HG02840 (cell line): ENCODE data around the gene SERPINA9.
"Not testable (repeated sequence)": the region's sequence is repeated elsewhere in the genome, so short reads cannot be mapped to it uniquely, and the experiment has no call there.

Experiments
- ATAC-seq: cut with Tn5 transposase; IDR thresholded peaks from one replicate; pipeline ENCODE4 v1.9.1; 2021; ENCODE audit warnings: mild to moderate bottlenecking, moderate library complexity, moderate number of reproducible peaks; ENCODE audit not compliant: unreplicated experiment, low FRiP score

The SERPINA9 gene

DNA sequence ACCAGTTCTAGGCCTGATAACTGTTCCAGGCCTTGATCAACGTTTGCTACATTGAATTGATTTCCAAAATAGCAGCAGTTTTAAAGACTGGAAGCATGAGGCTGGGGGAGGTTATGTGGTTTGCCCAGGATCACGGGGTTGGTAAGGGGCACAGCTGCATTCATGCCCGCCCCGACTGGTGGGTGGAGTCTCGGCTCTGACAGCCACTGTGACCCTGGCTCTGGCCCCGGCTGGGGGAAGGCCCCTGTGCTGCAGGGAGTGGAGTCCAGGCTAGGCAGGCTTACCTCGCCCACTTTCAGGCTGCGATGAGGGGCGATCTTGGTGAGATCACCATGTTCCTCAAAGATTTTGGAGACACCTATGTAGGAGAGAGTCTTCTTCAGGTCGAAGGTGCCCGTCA is 13.3 kb upstream of the SERPINA9 start:
- no peak for ATAC-seq

DNA sequence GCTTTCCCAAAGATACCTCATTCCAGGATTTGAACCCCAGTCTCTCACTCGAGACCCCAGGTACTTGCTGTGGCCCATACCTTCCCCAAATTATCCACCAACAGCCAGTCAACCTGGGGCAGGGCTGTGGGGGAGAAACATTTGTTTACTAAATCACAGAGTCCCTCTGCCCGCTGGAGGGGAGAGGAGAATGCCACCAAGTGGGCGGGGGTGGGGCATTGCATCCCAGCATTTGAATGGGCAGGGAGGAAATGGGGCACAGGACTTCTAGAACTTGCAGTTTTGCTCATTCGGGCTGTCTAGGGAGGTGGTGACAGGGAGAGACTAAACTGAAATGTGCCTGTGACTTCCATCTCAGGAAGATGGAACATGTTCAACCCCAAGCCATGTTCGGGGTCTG is 10.9 kb upstream of the SERPINA9 start:
- ATAC-seq, result no peak

DNA sequence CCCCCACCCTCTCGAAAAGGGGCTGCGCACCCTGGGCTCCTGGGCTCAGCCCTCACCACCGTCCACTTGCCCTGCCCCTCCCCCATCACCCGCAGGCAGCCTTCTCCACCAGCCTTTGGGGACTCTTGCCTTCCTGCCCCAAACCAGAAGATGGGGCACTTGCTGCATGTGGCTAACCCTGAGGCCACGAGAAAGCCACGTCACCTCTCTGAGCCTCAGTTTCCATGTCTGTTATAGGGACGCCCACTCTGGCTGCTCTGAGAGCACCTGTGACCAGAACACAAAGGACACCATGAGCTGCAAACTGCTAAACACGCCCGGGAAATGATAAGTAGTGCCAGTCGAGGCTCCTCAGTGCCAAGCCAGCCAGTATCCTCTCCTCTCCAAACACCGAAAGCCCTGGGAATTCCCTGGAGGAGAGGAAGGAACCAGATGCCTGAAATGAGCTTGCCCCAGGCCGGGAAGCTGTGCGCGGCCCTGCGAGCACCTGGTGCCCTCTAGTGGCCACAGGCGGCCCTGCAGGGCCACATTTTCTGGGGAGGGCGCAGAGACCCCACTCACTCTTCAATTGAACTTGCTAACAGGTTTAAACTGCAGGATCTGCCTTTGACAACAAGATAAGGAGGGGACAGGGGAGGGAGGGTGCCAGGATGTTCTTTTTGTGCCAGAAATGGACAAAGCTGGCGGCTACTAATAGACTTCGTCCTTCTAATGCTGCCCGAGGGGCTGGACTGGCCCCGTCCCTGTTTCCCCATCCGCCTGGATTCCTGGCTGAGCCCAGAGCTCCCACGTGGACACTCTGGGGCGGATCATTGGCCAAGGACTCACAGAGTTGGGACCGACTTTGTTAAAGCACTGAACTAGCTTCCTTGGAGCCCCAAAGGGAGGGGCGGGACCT is 10.2 kb upstream of the SERPINA9 start:
- ATAC-seq, result no peak

DNA sequence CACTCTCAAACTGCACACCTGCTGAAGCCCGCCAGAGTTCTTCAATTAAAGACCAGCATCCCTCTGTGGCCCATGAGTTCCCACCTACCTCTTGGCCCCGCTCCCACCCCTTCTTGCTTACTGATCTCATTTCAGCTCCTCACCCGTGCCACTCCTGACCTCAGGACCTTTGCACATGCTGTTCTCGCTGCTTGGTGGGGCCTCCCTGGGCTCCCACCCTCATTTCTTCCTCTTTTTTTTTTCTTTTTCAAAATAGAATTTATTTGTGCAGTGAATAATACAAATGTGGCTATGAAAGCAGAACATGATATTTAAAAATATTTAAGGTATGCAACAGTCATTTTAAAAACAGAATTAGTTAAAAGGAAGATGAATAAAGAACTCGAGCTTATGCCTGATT is 8.5 kb upstream of the SERPINA9 start:
- no peak for ATAC-seq

DNA sequence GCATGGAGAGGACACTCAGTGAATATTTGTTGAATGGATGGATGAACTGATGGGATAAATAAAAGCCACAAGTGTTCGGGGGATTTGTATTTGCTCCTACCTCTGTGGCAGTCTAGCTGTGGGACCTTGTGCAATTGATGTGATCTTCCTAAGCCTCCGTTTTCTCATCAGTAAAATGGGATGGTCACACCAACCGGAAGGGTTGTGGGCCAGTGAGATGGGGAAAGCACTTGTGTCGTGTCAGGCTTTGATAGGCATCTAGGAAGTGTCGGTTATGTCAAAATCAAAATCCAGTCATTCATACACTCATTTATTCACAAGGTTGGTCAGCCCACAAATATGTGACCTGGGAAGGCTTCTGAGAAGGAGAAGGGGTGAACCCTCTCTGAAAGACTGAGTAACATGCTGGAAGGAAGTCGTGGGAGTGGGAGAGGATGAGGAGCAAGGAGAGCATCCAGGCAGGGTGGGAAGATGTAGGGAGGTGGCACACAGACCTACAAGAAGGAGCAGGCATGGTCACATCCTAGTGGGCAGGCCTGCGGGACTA is 7.8 kb upstream of the SERPINA9 start:
- no peak for ATAC-seq

DNA sequence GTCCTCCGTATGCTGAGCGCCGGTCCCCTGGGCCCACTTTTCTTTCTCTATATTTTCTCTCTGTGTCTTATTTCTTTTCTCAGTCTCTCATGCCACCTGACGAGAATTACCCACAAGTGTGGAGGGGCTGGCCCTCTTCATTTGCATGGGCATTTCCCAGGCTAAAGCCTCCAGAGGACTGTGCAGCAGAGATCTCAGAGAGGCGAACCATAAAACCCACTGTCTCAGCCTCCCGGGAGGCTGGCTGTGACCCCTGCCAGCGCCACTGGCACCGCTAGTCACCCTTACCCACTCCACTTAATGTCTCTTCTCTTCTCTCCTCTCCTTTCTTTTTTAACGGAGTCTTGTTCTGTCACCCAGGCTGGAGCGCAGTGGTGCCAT is 7.1 kb upstream of the SERPINA9 start:
- ATAC-seq, result no peak

DNA sequence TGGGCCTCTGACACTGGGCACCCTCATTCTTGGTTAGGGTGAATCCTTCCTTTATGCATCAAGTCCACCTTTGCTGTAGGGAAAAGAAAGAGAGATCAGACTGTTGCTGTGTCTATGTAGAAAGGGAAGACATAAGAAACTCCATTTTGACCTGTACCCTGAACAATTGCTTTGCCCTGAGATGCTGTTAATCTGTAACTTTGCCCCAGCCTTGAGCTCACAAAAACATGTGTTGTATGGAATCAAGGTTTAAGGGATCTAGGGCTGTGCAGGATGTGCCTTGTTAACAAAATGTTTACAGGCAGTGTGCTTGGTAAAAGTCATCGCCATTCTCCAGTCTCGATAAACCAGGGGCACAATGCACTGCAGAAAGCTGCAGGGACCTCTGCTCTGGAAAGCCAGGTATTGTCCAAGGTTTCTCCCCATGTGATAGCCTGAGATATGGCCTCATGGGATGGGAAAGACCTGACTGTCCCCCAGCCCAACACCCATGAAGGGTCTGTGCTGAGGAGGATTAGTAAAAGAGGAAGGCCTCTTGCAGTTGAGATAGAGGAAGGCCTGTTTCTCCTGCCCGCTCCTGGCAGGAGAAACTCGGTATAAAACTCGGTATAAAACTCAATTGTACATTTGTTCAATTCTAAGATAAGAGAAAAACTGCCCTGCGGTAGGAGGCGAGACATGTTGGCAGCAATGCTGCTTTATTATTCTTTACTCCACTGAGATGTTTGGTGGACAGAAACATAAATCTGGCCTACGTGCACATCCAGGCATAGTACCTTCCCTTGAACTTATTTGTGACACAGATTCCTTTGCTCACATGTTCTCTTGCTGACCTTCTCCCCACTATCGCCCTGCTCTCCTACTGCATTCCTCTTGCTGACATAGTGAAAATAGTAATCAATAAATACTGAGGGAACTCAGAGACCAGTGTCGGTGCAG is 6.4 kb upstream of the SERPINA9 start:
- ATAC-seq, result not testable (repeated sequence)

DNA sequence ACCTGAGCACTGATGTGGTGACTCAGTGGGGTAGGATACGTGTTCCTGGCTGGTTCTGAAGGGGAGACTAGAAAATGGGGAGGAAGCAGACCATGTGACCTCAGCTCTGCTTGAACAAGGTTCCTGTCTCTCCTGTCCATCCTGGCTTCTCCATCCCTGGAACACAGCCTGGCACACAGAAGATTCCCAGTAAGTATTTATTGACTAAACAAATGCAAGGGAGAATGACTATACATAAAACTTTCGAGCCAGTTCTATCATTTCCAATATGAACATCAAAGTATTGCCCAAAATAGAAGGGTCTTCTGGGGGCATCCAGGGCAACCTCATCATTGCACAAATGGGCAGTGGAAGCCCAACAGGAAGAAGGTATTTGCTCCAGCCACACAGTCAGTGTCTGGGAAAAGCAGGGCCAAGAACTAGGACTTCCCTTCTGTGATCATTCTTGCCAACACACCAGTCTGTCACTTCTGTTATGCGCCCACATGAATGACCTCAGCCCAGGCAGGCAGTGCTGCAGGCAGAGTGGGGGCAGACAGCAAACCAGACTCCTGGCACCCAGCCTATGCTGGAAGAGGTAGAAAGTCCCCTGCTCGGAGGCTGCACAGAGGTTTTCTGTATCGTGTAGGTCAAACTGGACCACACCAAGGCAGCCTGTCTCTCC is 5.6 kb upstream of the SERPINA9 start:
- ATAC-seq, result no peak

DNA sequence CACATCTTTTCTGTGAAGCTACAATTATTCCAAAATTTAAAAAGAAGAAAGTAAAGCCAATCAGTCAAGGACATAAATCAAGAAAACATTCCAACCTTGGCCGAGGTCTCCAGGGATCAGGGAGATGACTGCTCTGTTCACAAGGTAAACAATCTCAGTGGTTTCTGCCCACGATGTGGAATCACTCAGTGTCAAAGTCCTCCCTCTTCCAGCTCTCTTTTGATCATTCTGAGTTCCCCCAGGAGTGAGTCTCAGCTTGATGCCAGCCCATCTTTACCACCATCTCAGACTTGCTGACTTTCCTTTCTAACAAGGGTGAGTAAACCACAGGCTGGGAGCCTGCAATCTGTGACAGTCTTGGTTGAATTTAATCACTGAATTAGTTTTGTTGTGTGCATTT is 4.8 kb upstream of the SERPINA9 start:
- no peak for ATAC-seq

DNA sequence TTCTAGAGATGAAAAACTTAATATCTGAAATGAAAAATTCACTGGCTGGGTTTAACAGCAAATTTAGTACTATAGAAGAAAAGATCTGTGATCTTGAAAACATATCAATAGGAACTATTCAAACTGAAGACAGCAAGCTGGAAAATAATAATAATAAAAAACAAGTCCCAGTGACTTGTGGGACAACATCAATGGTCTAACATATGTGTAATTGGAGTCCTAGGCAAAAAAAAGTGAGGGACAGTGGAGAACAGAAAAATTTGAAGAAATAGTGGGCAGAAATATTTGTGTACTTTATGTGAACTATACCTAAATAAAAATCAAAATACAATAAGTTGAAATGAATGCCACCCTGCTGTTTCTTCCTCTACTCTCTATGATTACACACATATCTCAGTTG is 2.4 kb upstream of the SERPINA9 start:
- no peak for ATAC-seq

DNA sequence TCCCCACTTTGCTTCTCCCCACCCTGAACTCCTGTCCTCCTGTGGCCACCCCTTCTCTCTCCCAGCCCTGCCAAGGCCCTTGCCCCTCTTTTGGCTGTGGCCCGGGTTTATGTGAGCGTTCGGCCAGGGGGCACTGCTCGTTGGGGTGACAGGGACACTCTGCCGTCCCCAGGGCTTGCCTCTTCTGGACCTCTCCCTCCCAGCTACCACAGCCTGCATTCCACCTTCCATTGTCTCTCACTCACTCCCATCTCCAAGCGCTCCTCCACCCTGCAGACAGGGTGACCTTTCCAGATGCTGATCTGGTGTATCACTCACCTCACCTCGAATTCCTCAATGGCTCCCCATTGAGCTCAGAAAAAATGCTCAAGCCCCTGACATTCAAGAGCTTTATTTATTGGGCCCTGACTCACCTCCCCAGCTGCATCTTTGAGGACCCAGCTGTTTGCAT is 1.4 kb downstream of the SERPINA9 start:
- no peak for ATAC-seq

DNA sequence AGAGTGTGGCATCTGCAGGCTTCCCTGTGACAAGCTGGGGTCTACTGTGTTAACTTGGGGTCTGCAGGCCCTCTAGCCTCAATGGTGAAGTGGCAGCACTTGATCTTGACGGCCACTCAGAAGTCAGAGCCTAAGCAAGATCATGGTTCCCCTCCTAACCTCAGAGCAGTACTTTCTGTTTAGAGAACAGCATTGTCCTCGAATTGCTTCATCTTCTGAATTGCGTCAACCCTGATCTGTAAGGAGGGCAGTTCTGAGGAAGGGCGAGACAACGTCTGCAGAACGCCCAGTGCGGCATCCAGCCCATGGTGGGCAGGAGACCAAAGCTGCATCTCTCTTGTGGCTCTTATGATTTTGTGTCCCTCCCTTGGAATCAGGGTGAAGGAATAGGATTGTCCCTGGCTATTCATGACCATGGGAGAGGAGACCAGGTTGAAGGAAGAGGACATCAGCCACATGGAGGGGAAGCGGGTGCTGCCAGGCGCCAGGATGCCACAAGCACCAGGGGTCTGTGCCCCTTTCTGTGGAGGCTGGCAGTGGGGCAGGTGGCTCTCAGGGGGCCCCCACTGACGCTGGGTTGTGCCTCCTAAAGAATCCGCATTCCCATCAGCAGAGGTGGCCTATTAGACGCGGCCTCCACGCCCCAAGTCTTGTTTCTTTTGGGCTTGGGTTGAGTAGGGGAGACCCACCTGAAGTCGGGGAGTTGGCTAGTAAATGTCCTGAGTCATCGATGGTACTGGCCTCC is 2.2 kb downstream of the SERPINA9 start:
- no peak for ATAC-seq

DNA sequence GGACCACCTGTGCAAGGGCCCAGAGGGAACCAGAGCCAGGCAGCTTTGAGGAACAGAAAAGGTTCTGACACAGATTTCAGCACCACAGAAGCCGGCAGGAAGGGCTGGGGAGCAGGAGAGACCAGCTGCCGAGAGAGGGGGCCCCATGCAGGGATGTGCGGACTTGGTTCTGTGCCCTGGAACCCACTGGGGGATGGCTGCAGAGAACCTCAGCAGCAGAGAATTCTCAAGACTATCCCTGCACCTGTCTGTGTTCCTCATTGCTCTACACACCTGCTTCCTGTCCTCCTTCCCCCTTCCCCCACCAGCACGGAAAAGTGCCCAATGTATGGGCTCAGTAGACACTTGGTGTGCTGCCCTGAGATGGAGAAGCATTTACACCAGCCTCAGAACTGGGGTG is 3.2 kb downstream of the SERPINA9 start:
- no peak for ATAC-seq

DNA sequence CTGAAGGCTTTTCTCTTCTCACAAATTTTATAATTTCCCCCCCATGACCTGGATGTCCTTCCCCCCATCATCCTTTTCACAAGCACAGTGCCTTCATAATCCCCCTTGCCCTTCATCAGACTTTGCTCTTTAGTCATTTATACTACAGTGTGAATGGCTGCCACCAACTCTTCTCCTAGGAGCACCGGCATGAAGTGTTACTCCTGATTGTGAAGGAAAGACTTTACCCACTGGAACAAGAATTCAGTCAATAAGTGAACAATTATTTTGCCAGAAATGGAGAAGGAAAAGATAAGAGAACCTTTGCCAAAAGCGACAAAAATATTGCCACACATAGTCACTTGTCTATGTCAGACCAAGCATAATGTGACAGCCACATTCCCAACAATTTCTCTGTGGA is 5.0 kb downstream of the SERPINA9 start:
- no peak for ATAC-seq

DNA sequence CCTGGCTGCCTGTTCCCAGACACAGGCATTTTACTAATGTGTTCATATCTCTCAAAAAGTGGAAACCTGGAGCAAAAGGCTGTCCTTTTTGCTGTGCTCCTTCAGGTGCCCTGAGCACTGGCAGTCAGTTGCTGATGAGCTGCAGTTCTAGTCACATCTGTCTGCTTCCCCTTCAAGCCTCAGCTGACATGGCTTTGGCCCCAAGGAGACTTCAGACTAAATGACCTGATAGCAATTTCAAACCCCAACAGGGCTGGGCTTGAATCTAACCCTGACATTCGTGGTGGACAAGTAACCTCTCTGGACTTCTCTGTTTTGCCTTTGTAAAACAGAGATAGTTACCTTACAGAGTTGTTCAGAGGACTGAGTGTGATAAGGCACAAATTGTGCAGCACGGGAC is 5.7 kb downstream of the SERPINA9 start:
- no peak for ATAC-seq

DNA sequence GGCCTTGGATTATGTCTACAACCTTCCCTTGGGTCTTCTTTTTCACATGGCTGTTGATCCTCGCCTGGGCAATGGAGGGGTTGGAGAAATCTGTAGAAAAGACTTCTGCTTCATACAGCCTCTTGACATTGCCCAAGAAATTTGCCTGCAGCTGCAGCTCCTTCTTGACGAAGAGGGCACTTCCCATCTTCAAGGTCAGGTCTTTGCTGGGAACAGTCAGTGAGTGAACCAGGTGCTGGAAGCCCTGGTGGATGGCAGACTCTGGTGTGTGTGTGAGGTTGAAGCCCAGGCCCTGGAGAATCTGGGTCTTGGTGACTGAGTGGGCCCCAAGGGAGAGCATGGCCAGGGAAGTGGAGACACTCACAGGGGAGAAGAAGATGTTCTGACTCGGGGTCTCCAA is 6.7 kb downstream of the SERPINA9 start:
- no peak for ATAC-seq

DNA sequence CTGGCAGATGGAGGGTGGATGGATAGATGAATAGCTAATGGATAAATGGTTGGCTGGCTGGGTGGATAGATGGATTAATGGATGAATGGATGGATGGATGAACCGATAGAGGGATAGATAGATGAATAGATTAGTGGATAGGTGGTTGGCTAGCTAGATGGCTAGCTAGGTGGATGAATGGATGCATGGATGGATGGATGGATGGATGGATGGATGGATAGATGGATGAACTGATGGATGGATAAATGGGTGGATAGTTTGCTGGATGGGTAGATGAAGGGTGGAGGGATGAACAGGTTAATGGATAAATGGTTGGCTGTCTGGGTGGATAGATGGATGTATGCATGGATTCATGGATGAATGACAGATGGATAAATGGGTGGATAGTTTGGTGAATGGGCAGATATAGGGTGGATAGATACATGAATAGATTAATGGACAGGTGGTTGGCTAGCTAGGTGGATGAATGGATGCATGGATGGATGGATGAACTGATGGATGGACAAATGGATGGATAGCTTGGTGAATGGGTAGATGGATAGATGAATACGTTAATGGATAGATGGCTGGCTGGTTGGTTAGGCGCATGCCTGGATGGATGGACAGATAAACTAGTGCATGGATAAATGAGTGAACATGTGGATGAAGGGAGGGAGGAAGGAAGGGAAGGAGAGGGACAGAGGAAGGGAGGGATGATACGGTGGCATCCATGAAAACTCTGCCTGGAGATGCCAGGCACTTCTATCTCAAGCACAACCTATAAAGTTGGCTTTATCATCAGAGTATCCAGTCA is 8.1 kb downstream of the SERPINA9 start:
- ATAC-seq, result no peak

DNA sequence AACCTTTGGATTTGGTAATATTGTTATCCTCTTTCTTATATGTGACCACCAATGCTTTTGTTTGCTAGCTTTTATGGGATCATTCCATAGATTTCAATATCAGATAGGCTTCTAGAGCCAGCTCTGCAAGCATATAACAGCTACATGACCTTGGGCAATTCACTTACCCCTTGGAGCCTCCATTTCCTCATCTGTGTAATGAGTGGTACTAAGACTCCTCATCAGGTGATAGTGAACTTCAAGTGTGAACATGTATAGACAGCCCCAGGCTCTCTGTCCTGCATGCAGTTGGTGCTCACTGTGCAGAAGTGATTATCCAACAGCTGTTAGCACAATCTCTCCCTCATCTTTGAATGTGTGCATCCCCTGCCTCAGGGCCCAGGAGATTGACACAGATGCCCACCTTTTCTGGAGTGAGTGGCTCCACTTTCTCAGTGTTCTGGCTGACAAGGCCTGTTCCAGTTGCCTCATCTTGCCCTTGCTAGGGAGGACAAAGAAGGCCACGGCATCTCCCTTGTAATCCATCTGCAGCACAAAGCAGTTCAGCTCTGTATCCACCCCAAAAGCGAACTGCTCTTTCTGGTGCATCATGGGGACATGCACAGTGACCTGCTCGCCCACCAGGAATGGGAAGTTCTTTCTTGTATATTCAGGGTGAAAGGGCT is 9.2 kb downstream of the SERPINA9 start:
- no peak for ATAC-seq

DNA sequence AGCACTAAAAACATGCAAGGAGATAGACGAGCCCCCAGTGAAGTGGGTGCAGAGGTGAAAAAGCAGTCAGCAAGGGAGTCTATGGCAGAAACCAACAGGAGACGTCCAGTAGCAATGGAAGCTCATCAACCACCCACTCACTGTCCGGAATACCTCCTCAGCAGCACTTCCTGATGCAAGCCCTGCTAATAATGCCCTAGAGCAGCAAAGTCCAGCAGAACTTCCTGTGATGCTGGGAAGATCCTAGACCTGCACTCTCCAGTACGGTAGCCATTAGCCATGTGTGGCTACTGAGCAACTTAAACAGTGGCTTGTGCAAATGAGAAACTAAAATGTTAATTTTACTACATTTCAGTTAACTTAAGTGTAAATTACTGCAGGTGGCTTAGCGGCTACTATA is 11.0 kb downstream of the SERPINA9 start:
- ATAC-seq, result no peak
